KMS-11 (cell line): ENCODE results near the gene PLEKHM1.
"Not testable (repeated sequence)": the region's sequence is repeated elsewhere in the genome, so short reads cannot be mapped to it uniquely, and the experiment has no call there.

Experiments used
- H2AFZ ChIP-seq: fragments of 200-600 bp; sonication (generic); 2 replicates; pipeline ENCODE4 v1.6.1; 2016; ENCODE audit warnings: antibody characterized with exemption, mixed run types, low read depth
- H3K27ac ChIP-seq: fragments of 200-600 bp; sonication (generic); 2 replicates; pipeline ENCODE4 v1.6.1; 2016; ENCODE audit warnings: mild to moderate bottlenecking, mixed run types
- H3K27me3 ChIP-seq: fragments of 200-600 bp; sonication (generic); 2 replicates; pipeline ENCODE4 v1.6.1; 2017; ENCODE audit warnings: mild to moderate bottlenecking, low read depth, mixed run types, moderate library complexity; ENCODE audit not compliant: insufficient read depth
- H3K36me3 ChIP-seq: fragments of 200-600 bp; sonication (generic); 2 replicates; pipeline ENCODE4 v1.6.1; 2017; ENCODE audit warnings: mild to moderate bottlenecking, mixed run types; ENCODE audit not compliant: insufficient read depth
- H3K4me1 ChIP-seq: fragments of 200-600 bp; sonication (generic); 2 replicates; pipeline ENCODE4 v1.6.1; 2016; ENCODE audit warnings: mild to moderate bottlenecking, low read depth, mixed run types; ENCODE audit not compliant: poor library complexity, severe bottlenecking
- H3K4me2 ChIP-seq: fragments of 200-600 bp; sonication (generic); 2 replicates; pipeline ENCODE4 v1.7.0; 2016; ENCODE audit warnings: mild to moderate bottlenecking, mixed run types
- H3K4me3 ChIP-seq: fragments of 200-600 bp; sonication (generic); IDR thresholded peaks from 2 replicates; pipeline ENCODE4 v1.6.1; 2017; ENCODE audit warnings: low read depth, low read length, mixed read lengths; ENCODE audit not compliant: insufficient read depth
- H3K79me2 ChIP-seq: fragments of 200-600 bp; sonication (generic); 2 replicates; pipeline ENCODE4 v1.6.1; 2016; ENCODE audit warnings: low read depth, mixed run types; ENCODE audit not compliant: insufficient read depth
- H3K9ac ChIP-seq: fragments of 200-600 bp; sonication (generic); 2 replicates; pipeline ENCODE4 v1.6.1; 2016; ENCODE audit warnings: mild to moderate bottlenecking, mixed run types
- H4K20me1 ChIP-seq: fragments of 200-600 bp; sonication (generic); 2 replicates; pipeline ENCODE4 v1.6.1; 2016; ENCODE audit warnings: mild to moderate bottlenecking, mixed run types; ENCODE audit not compliant: insufficient read depth

Gene PLEKHM1

GRCh38 chr17:45490615-45491433 lies at the start of gene PLEKHM1:
Gene PLEKHM1 (minus strand): TSS chr17:45490721. CDS start chr17:45482484, 8,237 bp downstream.
- not testable (repeated sequence) for H3K36me3 ChIP-seq, H3K4me3 ChIP-seq, H4K20me1 ChIP-seq, H3K27me3 ChIP-seq
- Histone ChIP-seq H3K4me2 (peak within 1 kb of the TSS; percentile 98), H3K4me1 (peaks cover 14% of the 10 kb centered on the region), H3K9ac (peak within 1 kb of the TSS; percentile 63; the same call in 1 of the 2 replicates), H3K27ac (peak within 1 kb of the TSS; percentile 56), H3K79me2 (peaks cover 14% of the 10 kb centered on the region), H2AFZ (peak within 1 kb of the TSS; percentile 72)

GRCh38 chr17:45538168-45538567 lies 47.6 kb upstream of the PLEKHM1 start:
- H3K4me3 ChIP-seq, H3K27ac ChIP-seq, H3K4me2 ChIP-seq, H3K9ac ChIP-seq, H2AFZ ChIP-seq, H3K27me3 ChIP-seq, H3K36me3 ChIP-seq, H4K20me1 ChIP-seq, H3K79me2 ChIP-seq: not testable (repeated sequence)
- H3K4me1 ChIP-seq = peaks cover 11% of the 10 kb centered on the region

- not testable (repeated sequence) for H3K4me1 ChIP-seq, H3K27ac ChIP-seq, H3K27me3 ChIP-seq, H3K79me2 ChIP-seq, H3K4me2 ChIP-seq, H3K4me3 ChIP-seq, H2AFZ ChIP-seq, H4K20me1 ChIP-seq, H3K36me3 ChIP-seq, H3K9ac ChIP-seq
Measured at GRCh38 chr17:45506072-45506471, 15.6 kb upstream of the PLEKHM1 start.

- H2AFZ ChIP-seq, H3K79me2 ChIP-seq: not testable (repeated sequence)
Measured at GRCh38 chr17:45505183-45505582, 14.7 kb upstream of the PLEKHM1 start.

GRCh38 chr17:45501092-45501707 lies 10.7 kb upstream of the PLEKHM1 start:
- not testable (repeated sequence) for H3K27me3 ChIP-seq, H4K20me1 ChIP-seq, H3K4me2 ChIP-seq, H3K27ac ChIP-seq, H3K79me2 ChIP-seq, H3K36me3 ChIP-seq, H3K4me1 ChIP-seq, H3K4me3 ChIP-seq, H3K9ac ChIP-seq, H2AFZ ChIP-seq

More at GRCh38 chr17:45505183-45505582, 14.7 kb upstream of the PLEKHM1 start:
- H3K4me3 ChIP-seq, H3K4me1 ChIP-seq, H3K27ac ChIP-seq, H3K4me2 ChIP-seq, H3K9ac ChIP-seq, H3K27me3 ChIP-seq, H3K36me3 ChIP-seq, H4K20me1 ChIP-seq: not testable (repeated sequence)

- not testable (repeated sequence) for H3K27me3 ChIP-seq, H3K9ac ChIP-seq, H3K36me3 ChIP-seq, H3K79me2 ChIP-seq, H3K27ac ChIP-seq, H4K20me1 ChIP-seq, H3K4me1 ChIP-seq, H3K4me3 ChIP-seq, H3K4me2 ChIP-seq, H2AFZ ChIP-seq
Measured at GRCh38 chr17:45500478-45500877, 10.0 kb upstream of the PLEKHM1 start.

GRCh38 chr17:45499208-45499607 lies 8.7 kb upstream of the PLEKHM1 start:
- H3K36me3 ChIP-seq, H2AFZ ChIP-seq, H3K4me2 ChIP-seq, H3K4me1 ChIP-seq, H3K79me2 ChIP-seq, H3K27me3 ChIP-seq, H3K4me3 ChIP-seq, H3K9ac ChIP-seq, H3K27ac ChIP-seq, H4K20me1 ChIP-seq: not testable (repeated sequence)

- H3K27me3 ChIP-seq, H3K36me3 ChIP-seq, H3K4me1 ChIP-seq, H3K4me2 ChIP-seq, H3K27ac ChIP-seq, H3K9ac ChIP-seq, H2AFZ ChIP-seq, H4K20me1 ChIP-seq, H3K4me3 ChIP-seq, H3K79me2 ChIP-seq: not testable (repeated sequence)
Measured at GRCh38 chr17:45498377-45498776, 7.9 kb upstream of the PLEKHM1 start.

- not testable (repeated sequence) for H3K27ac ChIP-seq, H3K4me3 ChIP-seq, H3K79me2 ChIP-seq, H3K27me3 ChIP-seq, H3K36me3 ChIP-seq, H4K20me1 ChIP-seq, H3K4me2 ChIP-seq, H2AFZ ChIP-seq, H3K9ac ChIP-seq, H3K4me1 ChIP-seq
Measured at GRCh38 chr17:45497449-45497848, 6.9 kb upstream of the PLEKHM1 start.

GRCh38 chr17:45496507-45496906 lies 6.0 kb upstream of the PLEKHM1 start:
- not testable (repeated sequence) for H2AFZ ChIP-seq, H3K4me1 ChIP-seq, H3K4me2 ChIP-seq, H4K20me1 ChIP-seq, H3K4me3 ChIP-seq, H3K27me3 ChIP-seq, H3K36me3 ChIP-seq, H3K9ac ChIP-seq, H3K79me2 ChIP-seq, H3K27ac ChIP-seq
